ENCODE results near the gene CDK2.

The CDK2 gene

GRCh38 chr12:55991110-55991509 lies 24.5 kb downstream of the CDK2 start:
- H3K9me3 ChIP-seq (ENCODE audit: control insufficient read depth, low read length): no peaks in the 10 kb centered on the region
- no peak for TF ChIP-seq CTCF (IDR thresholded peaks at IDR 0.05)
- H3K4me2 ChIP-seq (ENCODE audit: low read length): no peak overlapping the region
- H3K27me3 ChIP-seq (ENCODE audit: control insufficient read depth, insufficient read depth, low read length): no peaks in the 10 kb centered on the region
- no peak overlapping the region for H3K27ac ChIP-seq
- no peak overlapping the region for H3K4me3 ChIP-seq (ENCODE audit: low read depth, low read length)
- H2AFZ ChIP-seq: no peak overlapping the region
- no peaks in the 10 kb centered on the region for H3K79me2 ChIP-seq
- H3K36me3 ChIP-seq (ENCODE audit: control insufficient read depth, insufficient read depth, low read length): no peaks in the 10 kb centered on the region
- H3K9ac ChIP-seq: no peak overlapping the region
- H3K4me1 ChIP-seq: no peaks in the 10 kb centered on the region

GRCh38 chr12:55993230-55993853 lies 26.7 kb downstream of the CDK2 start:
- no peaks in the 10 kb centered on the region for H3K27me3 ChIP-seq (ENCODE audit: control insufficient read depth, insufficient read depth, low read length)
- no peak overlapping the region for H3K9ac ChIP-seq
- H3K9me3 ChIP-seq (ENCODE audit: control insufficient read depth, low read length): no peaks in the 10 kb centered on the region
- peaks cover 8% of the 10 kb centered on the region for H3K79me2 ChIP-seq
- H2AFZ ChIP-seq: no peak overlapping the region
- no peak overlapping the region for H3K4me3 ChIP-seq (ENCODE audit: low read depth, low read length)
- H3K27ac ChIP-seq: no peak overlapping the region
- no peak for TF ChIP-seq CTCF (IDR thresholded peaks at IDR 0.05)
- no peaks in the 10 kb centered on the region for H3K36me3 ChIP-seq (ENCODE audit: control insufficient read depth, insufficient read depth, low read length)
- H3K4me1 ChIP-seq: peaks cover 4% of the 10 kb centered on the region
- H3K4me2 ChIP-seq (ENCODE audit: low read length): no peak overlapping the region

- H3K27ac ChIP-seq: no peak overlapping the region
- no peak overlapping the region for H3K9ac ChIP-seq
- no peaks in the 10 kb centered on the region for H3K36me3 ChIP-seq (ENCODE audit: control insufficient read depth, insufficient read depth, low read length)
- H2AFZ ChIP-seq: no peak overlapping the region
- TF ChIP-seq CTCF (IDR thresholded peaks at IDR 0.05): no peak
- H3K4me1 ChIP-seq: peaks cover 4% of the 10 kb centered on the region
- no peak overlapping the region for H3K4me2 ChIP-seq (ENCODE audit: low read length)
- H3K4me3 ChIP-seq (ENCODE audit: low read depth, low read length): no peak overlapping the region
- H3K79me2 ChIP-seq: peaks cover 10% of the 10 kb centered on the region
- no peaks in the 10 kb centered on the region for H3K27me3 ChIP-seq (ENCODE audit: control insufficient read depth, insufficient read depth, low read length)
- no peaks in the 10 kb centered on the region for H3K9me3 ChIP-seq (ENCODE audit: control insufficient read depth, low read length)
These were observed 28.7 kb downstream of the CDK2 start for GRCh38 chr12:55995366-55995765.

GRCh38 chr12:55996201-55996714 lies 29.6 kb downstream of the CDK2 start:
- H3K36me3 ChIP-seq (ENCODE audit: control insufficient read depth, insufficient read depth, low read length): no peaks in the 10 kb centered on the region
- H3K9me3 ChIP-seq (ENCODE audit: control insufficient read depth, low read length): no peaks in the 10 kb centered on the region
- H3K4me2 ChIP-seq (ENCODE audit: low read length): peak overlapping the region; percentile 97
- H3K9ac ChIP-seq: no peak overlapping the region
- H3K4me3 ChIP-seq (ENCODE audit: low read depth, low read length): peak overlapping the region; percentile 88
- H3K27ac ChIP-seq: peak overlapping the region; percentile 88
- no peaks in the 10 kb centered on the region for H3K27me3 ChIP-seq (ENCODE audit: control insufficient read depth, insufficient read depth, low read length)
- TF ChIP-seq CTCF (IDR thresholded peaks at IDR 0.05): peak; percentile 92
- peak overlapping the region; percentile 86 for H2AFZ ChIP-seq
- H3K79me2 ChIP-seq: peaks cover 10% of the 10 kb centered on the region
- peaks cover 4% of the 10 kb centered on the region for H3K4me1 ChIP-seq
